Endothelial cell (in vitro differentiated cells): Measurements from ENCODE around the gene NTN3. TPM values are rescaled to one million over a fixed set of nuclear protein-coding genes. Genes with fewer than 3 reads are reported as not detected.

ENCODE experiments used
- DNase-seq: peaks from one replicate; pipeline ENCODE4 v3.0.0; 2021; ENCODE audit warnings: low spot score
- H3K27ac Mint-ChIP-seq: one replicate; pipeline ENCODE4 v1.8.0; 2021; ENCODE audit warnings: mixed read lengths, inconsistent platforms; ENCODE audit not compliant: unreplicated experiment
- H3K27me3 Mint-ChIP-seq: one replicate; pipeline ENCODE4 v1.8.0; 2021; ENCODE audit warnings: mild to moderate bottlenecking, moderate library complexity, mixed read lengths, inconsistent platforms; ENCODE audit not compliant: unreplicated experiment
- H3K36me3 Mint-ChIP-seq: one replicate; pipeline ENCODE4 v1.8.0; 2021; ENCODE audit warnings: mild to moderate bottlenecking, low read depth, mixed read lengths, inconsistent platforms; ENCODE audit not compliant: unreplicated experiment
- H3K4me1 Mint-ChIP-seq: one replicate; pipeline ENCODE4 v1.8.0; 2021; ENCODE audit warnings: mild to moderate bottlenecking, mixed read lengths, inconsistent platforms; ENCODE audit not compliant: unreplicated experiment
- H3K4me3 Mint-ChIP-seq: one replicate; pipeline ENCODE4 v1.8.0; 2021; ENCODE audit warnings: mild to moderate bottlenecking, mixed read lengths, inconsistent platforms; ENCODE audit not compliant: unreplicated experiment
- H3K9me3 Mint-ChIP-seq: one replicate; pipeline ENCODE4 v1.8.0; 2021; ENCODE audit warnings: mixed read lengths, inconsistent platforms; ENCODE audit not compliant: unreplicated experiment
- CTCF ChIP-seq: fragments of 200-600 bp; sonication (generic); IDR thresholded peaks from one replicate; pipeline ENCODE4 v1.5.0; 2021; ENCODE audit warnings: antibody characterized with exemption; ENCODE audit not compliant: unreplicated experiment
- total RNA-seq: library from RNA; stranded (reverse); fragmentation: NEBNext Ultra II Directional; extraction: Animal tissue kit (Norgen Biotek cat#: 25700); gene quantifications from one replicate; pipeline ENCODE4 v1.2.1, GENCODE V29; 2021; ENCODE audit not compliant: unreplicated experiment

NTN3 gene
- total RNA-seq, 1 donor from 2014 or later = not detected

- Mint-ChIP-seq H3K9me3 (no peaks in the 10 kb centered on the region), H3K27ac (peak overlapping the region; percentile 89), H3K27me3 (peaks cover 44% of the 10 kb centered on the region), H3K36me3 (peaks cover 21% of the 10 kb centered on the region), H3K4me1 (peaks cover 53% of the 10 kb centered on the region), H3K4me3 (peak overlapping the region; percentile 97)
- TF ChIP-seq CTCF = no peak
- no peak for DNase-seq
Observed at GRCh38 chr16:2515180-2515851, 44.2 kb downstream of the NTN3 start.

- peak overlapping the region; percentile 97 for H3K4me3 Mint-ChIP-seq
- peak overlapping the region; percentile 90 for H3K27ac Mint-ChIP-seq
- no peak for DNase-seq
- peaks cover 42% of the 10 kb centered on the region for H3K27me3 Mint-ChIP-seq
- H3K4me1 Mint-ChIP-seq = peaks cover 52% of the 10 kb centered on the region
- H3K9me3 Mint-ChIP-seq = no peaks in the 10 kb centered on the region
- peaks cover 21% of the 10 kb centered on the region for H3K36me3 Mint-ChIP-seq
- TF ChIP-seq CTCF = no peak
Observed at GRCh38 chr16:2516391-2517240, 45.5 kb downstream of the NTN3 start.

DNA sequence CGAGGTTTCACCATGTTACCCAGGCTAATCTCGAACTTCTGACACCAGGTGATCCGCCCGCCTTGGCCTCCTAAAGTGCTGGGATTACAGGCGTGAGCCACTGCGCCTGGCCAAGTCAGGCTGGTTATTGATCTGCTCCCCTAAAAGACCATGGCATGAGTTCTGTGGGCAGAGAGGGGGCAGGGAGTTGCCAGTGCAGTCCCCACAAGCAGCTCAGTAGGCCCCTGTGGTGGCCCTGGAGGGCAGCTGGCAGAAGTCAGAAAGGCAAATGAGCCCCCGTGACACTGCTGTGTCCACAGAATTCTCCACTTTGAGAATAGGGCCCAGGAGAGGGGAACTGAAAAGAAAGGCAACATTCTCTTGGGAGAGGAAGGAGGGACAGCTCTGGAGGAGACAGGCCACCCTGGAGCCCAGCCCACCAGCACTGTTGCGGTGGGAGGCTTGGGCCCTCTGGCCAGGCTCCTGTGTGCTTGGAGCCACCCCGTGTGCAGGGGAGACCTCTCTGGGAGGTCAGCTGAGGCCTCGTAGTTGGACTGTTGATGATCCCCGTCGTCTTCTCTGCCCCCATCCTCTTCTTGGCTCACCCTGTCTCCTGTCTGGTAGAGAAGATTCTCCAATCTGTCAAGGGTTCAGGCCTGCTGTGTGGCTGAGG lies 47.0 kb downstream of the NTN3 start:
- H3K9me3 Mint-ChIP-seq = no peaks in the 10 kb centered on the region
- no peak for DNase-seq
- H3K36me3 Mint-ChIP-seq = peaks cover 21% of the 10 kb centered on the region
- H3K27ac Mint-ChIP-seq = no peak overlapping the region
- TF ChIP-seq CTCF = no peak
- H3K4me1 Mint-ChIP-seq = peaks cover 44% of the 10 kb centered on the region
- H3K27me3 Mint-ChIP-seq = peaks cover 36% of the 10 kb centered on the region
- peak overlapping the region; percentile 73 for H3K4me3 Mint-ChIP-seq

- DNase-seq = no peak
- Mint-ChIP-seq H3K27me3 (peaks cover 36% of the 10 kb centered on the region), H3K4me1 (peaks cover 44% of the 10 kb centered on the region), H3K4me3 (peak overlapping the region; percentile 86), H3K36me3 (peaks cover 21% of the 10 kb centered on the region), H3K9me3 (no peaks in the 10 kb centered on the region), H3K27ac (peak overlapping the region; percentile 92)
- TF ChIP-seq CTCF = no peak
Observed at GRCh38 chr16:2518823-2519710, 48.0 kb downstream of the NTN3 start.
